ENCODE data around the gene NRGN. TPM values are rescaled to one million over a fixed set of nuclear protein-coding genes. Genes with fewer than 3 reads are reported as not detected.

Gene NRGN
- total and polyA plus RNA-seq, 4 donors = 0.51 to 1.7 (median 1.6) TPM; not detected in 1

DNA sequence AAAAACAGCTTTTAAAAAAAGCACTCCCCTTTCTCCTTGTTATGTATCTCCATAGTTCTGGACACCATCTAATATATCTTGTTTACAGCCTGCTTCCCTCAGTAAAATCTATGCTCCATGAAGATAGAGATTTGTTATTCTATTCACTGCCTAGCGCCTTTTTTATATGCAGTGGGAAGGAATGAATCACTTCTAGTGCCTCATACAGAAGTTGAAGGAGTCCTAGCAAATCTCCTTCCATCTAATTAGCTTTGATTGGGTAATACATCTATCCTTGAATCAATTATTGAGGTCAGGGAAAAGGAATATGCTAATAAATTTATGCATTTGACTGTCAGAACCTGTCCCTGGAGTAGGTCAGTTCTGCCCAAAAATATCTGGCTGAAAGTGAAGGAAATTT lies 40.2 kb upstream of the NRGN start:
- TF ChIP-seq RXRA (IDR thresholded peaks at IDR 0.05) (no peak), SP1 (IDR thresholded peaks at IDR 0.05) (no peak), HNF4G (IDR thresholded peaks at IDR 0.05) (no peak), JUND (IDR thresholded peaks at IDR 0.05) (no peak), NR2F2 (IDR thresholded peaks at IDR 0.05) (no peak), FOXA1 (IDR thresholded peaks at IDR 0.05) (no peak), ATF3 (IDR thresholded peaks at IDR 0.05) (no peak), HNF4A (conservative IDR thresholded peaks at IDR 0.05) (no peak), TAF1 (conservative IDR thresholded peaks at IDR 0.05) (no peak), FOXA2 (IDR thresholded peaks at IDR 0.05) (no peak), MAX (IDR thresholded peaks at IDR 0.05) (no peak), RAD21 (IDR thresholded peaks at IDR 0.05) (no peak), GABPA (IDR thresholded peaks at IDR 0.05 in 1 of 2, conservative IDR thresholded peaks at IDR 0.05 in 1 of 2) (no peak), YY1 (IDR thresholded peaks at IDR 0.05) (no peak), REST (IDR thresholded peaks at IDR 0.05) (no peak)
- TF ChIP-seq, protein P1, sequence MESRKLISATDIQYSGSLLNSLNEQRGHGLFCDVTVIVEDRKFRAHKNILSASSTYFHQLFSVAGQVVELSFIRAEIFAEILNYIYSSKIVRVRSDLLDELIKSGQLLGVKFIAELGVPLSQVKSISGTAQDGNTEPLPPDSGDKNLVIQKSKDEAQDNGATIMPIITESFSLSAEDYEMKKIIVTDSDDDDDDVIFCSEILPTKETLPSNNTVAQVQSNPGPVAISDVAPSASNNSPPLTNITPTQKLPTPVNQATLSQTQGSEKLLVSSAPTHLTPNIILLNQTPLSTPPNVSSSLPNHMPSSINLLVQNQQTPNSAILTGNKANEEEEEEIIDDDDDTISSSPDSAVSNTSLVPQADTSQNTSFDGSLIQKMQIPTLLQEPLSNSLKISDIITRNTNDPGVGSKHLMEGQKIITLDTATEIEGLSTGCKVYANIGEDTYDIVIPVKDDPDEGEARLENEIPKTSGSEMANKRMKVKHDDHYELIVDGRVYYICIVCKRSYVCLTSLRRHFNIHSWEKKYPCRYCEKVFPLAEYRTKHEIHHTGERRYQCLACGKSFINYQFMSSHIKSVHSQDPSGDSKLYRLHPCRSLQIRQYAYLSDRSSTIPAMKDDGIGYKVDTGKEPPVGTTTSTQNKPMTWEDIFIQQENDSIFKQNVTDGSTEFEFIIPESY (IDR thresholded peaks at IDR 0.05) = no peak
- TF ChIP-seq, protein P2, sequence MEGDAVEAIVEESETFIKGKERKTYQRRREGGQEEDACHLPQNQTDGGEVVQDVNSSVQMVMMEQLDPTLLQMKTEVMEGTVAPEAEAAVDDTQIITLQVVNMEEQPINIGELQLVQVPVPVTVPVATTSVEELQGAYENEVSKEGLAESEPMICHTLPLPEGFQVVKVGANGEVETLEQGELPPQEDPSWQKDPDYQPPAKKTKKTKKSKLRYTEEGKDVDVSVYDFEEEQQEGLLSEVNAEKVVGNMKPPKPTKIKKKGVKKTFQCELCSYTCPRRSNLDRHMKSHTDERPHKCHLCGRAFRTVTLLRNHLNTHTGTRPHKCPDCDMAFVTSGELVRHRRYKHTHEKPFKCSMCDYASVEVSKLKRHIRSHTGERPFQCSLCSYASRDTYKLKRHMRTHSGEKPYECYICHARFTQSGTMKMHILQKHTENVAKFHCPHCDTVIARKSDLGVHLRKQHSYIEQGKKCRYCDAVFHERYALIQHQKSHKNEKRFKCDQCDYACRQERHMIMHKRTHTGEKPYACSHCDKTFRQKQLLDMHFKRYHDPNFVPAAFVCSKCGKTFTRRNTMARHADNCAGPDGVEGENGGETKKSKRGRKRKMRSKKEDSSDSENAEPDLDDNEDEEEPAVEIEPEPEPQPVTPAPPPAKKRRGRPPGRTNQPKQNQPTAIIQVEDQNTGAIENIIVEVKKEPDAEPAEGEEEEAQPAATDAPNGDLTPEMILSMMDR (IDR thresholded peaks at IDR 0.05; ENCODE audit: low read depth, low read length, missing input control) = no peak
- 73% methylated on average over 1 of the region's 1 CpG for WGBS
- Histone ChIP-seq H3K27ac (ENCODE audit: low read depth in 1 of 2, low read length in 2 of 2) (no peak overlapping the region), H3K36me3 (ENCODE audit: control insufficient read depth in 4 of 4, insufficient read depth in 3 of 4, low read depth in 1 of 4, low read length in 3 of 4) (no peaks in the 10 kb centered on the region), H3K9ac (ENCODE audit: low read depth in 1 of 2, low read length in 2 of 2) (no peak overlapping the region), H3K9me3 (ENCODE audit: control insufficient read depth in 4 of 4, low read length in 3 of 4) (peaks cover 0 to 2% (median 0%) of the 10 kb centered on the region in 4 donors), H3K27me3 (ENCODE audit: control insufficient read depth in 4 of 4, insufficient read depth in 4 of 4, low read length in 3 of 4) (no peaks in the 10 kb centered on the region), H3K4me3 (ENCODE audit: low read depth in 1 of 3, low read length in 3 of 3) (no peak overlapping the region), H3K4me1 (ENCODE audit: control insufficient read depth in 4 of 4, insufficient read depth in 4 of 4, low read length in 3 of 4) (no peaks in the 10 kb centered on the region)
- DNase-seq (ENCODE audit: low spot score) = no peak

GRCh38 chr11:124700028-124700427 lies 39.7 kb upstream of the NRGN start:
- no peak for DNase-seq (ENCODE audit: low spot score)
- no peaks in the 10 kb centered on the region for H3K4me1 ChIP-seq (ENCODE audit: control insufficient read depth in 4 of 4, insufficient read depth in 4 of 4, low read length in 3 of 4)
- no peaks in the 10 kb centered on the region for H3K27me3 ChIP-seq (ENCODE audit: control insufficient read depth in 4 of 4, insufficient read depth in 4 of 4, low read length in 3 of 4)
- H3K27ac ChIP-seq (ENCODE audit: low read depth in 1 of 2, low read length in 2 of 2) = no peak overlapping the region
- no peaks in the 10 kb centered on the region for H3K36me3 ChIP-seq (ENCODE audit: control insufficient read depth in 4 of 4, insufficient read depth in 3 of 4, low read depth in 1 of 4, low read length in 3 of 4)
- no peak overlapping the region for H3K4me3 ChIP-seq (ENCODE audit: low read depth in 1 of 3, low read length in 3 of 3)
- peaks cover 0 to 2% (median 0%) of the 10 kb centered on the region in 4 donors for H3K9me3 ChIP-seq (ENCODE audit: control insufficient read depth in 4 of 4, low read length in 3 of 4)
- H3K9ac ChIP-seq (ENCODE audit: low read depth in 1 of 2, low read length in 2 of 2) = no peak overlapping the region
- TF ChIP-seq, protein P2 (IDR thresholded peaks at IDR 0.05; ENCODE audit: low read depth, low read length, missing input control) = no peak
- TF ChIP-seq RAD21 (IDR thresholded peaks at IDR 0.05) (no peak), HNF4G (IDR thresholded peaks at IDR 0.05) (no peak), HNF4A (conservative IDR thresholded peaks at IDR 0.05) (no peak), JUND (IDR thresholded peaks at IDR 0.05) (no peak)
- TF ChIP-seq, protein P1 (IDR thresholded peaks at IDR 0.05) = no peak

All from liver (tissue), 9 donors.